Loucy (cell line): ENCODE measurements around the gene TSFM.

Experiments used
- EZH2phosphoT487 ChIP-seq: fragments of 200-600 bp; IDR thresholded peaks from 2 replicates; pipeline ENCODE4 v1.6.1; 2018; ENCODE audit warnings: antibody characterized with exemption, mild to moderate bottlenecking, moderate library complexity, borderline replicate concordance
- TF ChIP-seq, protein P1 (sequence below): fragments of 200-600 bp; sonication (generic); conservative IDR thresholded peaks from 2 replicates; pipeline ENCODE4 v1.5.1; 2014; ENCODE audit warnings: mild to moderate bottlenecking, antibody characterized with exemption, low read length

DNA sequence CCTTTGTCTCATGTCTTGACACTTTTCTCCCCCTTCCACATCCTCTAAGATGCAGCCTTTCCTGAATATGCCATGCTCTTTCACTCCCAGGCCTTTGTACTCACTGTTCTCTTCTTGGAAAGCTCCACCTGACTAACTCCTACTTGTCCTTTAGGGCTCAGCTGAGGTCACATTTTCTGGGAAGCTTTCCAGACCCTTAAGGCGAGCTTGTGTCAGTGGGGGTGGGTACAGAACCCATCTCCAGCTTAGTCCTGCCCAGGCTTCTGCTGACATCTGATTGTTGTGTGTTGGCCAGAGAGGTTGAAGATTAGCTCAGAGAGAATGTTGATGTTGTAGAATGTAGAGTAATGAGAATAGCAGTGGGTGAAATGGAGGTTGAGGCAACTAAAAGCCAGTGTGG, 2.9 kb upstream of the TSFM start:
- TF ChIP-seq, protein P1, sequence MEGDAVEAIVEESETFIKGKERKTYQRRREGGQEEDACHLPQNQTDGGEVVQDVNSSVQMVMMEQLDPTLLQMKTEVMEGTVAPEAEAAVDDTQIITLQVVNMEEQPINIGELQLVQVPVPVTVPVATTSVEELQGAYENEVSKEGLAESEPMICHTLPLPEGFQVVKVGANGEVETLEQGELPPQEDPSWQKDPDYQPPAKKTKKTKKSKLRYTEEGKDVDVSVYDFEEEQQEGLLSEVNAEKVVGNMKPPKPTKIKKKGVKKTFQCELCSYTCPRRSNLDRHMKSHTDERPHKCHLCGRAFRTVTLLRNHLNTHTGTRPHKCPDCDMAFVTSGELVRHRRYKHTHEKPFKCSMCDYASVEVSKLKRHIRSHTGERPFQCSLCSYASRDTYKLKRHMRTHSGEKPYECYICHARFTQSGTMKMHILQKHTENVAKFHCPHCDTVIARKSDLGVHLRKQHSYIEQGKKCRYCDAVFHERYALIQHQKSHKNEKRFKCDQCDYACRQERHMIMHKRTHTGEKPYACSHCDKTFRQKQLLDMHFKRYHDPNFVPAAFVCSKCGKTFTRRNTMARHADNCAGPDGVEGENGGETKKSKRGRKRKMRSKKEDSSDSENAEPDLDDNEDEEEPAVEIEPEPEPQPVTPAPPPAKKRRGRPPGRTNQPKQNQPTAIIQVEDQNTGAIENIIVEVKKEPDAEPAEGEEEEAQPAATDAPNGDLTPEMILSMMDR, result no peak
- TF ChIP-seq EZH2phosphoT487, result no peak
